DND-41 (cell line): ENCODE data around the gene USP35.

Source experiments
- ATAC-seq: fragments of 200-7000 bp; cut with Tn5 transposase; 3 replicates; pipeline ENCODE4 v1.9.1; 2021; ENCODE audit warnings: low read depth; ENCODE audit not compliant: insufficient read depth
- DNase-seq: peaks from one replicate; pipeline ENCODE4 v3.0.0-alpha.2; 2020
- H2AFZ ChIP-seq: 2 replicates; pipeline ENCODE4 v1.6.0; 2012; ENCODE audit warnings: low read depth, low read length
- H3K27ac ChIP-seq: 2 replicates; pipeline ENCODE4 v1.5.1; 2012; ENCODE audit warnings: low read length, inconsistent platforms
- H3K27me3 ChIP-seq: fragments of 200-600 bp; sonication (generic); 2 replicates; pipeline ENCODE4 v1.6.0; 2012; ENCODE audit warnings: low read length, mild to moderate bottlenecking, inconsistent platforms; ENCODE audit not compliant: insufficient read depth, poor library complexity
- H3K36me3 ChIP-seq: 2 replicates; pipeline ENCODE4 v1.5.1; 2012; ENCODE audit warnings: low read length, inconsistent platforms; ENCODE audit not compliant: insufficient read depth
- H3K4me1 ChIP-seq: 2 replicates; pipeline ENCODE4 v1.5.1; 2012; ENCODE audit warnings: mild to moderate bottlenecking, low read length; ENCODE audit not compliant: insufficient read depth
- H3K4me2 ChIP-seq: 2 replicates; pipeline ENCODE4 v1.6.0; 2012; ENCODE audit warnings: mild to moderate bottlenecking, moderate library complexity, low read length, inconsistent platforms; ENCODE audit not compliant: insufficient read depth
- H3K4me3 ChIP-seq, 2 experiments: fragments of 200-600 bp in 1 of 2; shearing (Covaris generic) in 1 of 2; 2 replicates each; pipeline ENCODE4 v1.5.1; 2012 to 2016; ENCODE audit warnings: inconsistent platforms in 2 of 2, low read length in 2 of 2, mild to moderate bottlenecking in 2 of 2, low read depth in 1 of 2, moderate library complexity in 1 of 2
- H3K79me2 ChIP-seq: 2 replicates; pipeline ENCODE4 v1.6.0; 2012; ENCODE audit warnings: low read length, inconsistent platforms; ENCODE audit not compliant: insufficient read depth
- H3K9ac ChIP-seq: 2 replicates; pipeline ENCODE4 v1.6.0; 2012; ENCODE audit warnings: low read depth, mild to moderate bottlenecking, inconsistent platforms, low read length, moderate library complexity
- H3K9me3 ChIP-seq: 2 replicates; pipeline ENCODE4 v1.5.1; 2012; ENCODE audit warnings: low read length, moderate library complexity, mild to moderate bottlenecking, inconsistent platforms; ENCODE audit not compliant: insufficient read depth, severe bottlenecking
- H4K20me1 ChIP-seq: 2 replicates; pipeline ENCODE4 v1.6.0; 2012; ENCODE audit warnings: low read length; ENCODE audit not compliant: insufficient read depth
- EZH2 ChIP-seq: IDR thresholded peaks from 3 replicates; pipeline ENCODE4 v1.6.1; 2012; ENCODE audit warnings: borderline replicate concordance, low read depth, mild to moderate bottlenecking, moderate library complexity, low read length, inconsistent platforms; ENCODE audit not compliant: severe bottlenecking
- TF ChIP-seq, protein P1 (sequence below): IDR thresholded peaks from 2 replicates; pipeline ENCODE4 v1.5.1; 2012; ENCODE audit warnings: borderline replicate concordance, low read length, moderate library complexity, mild to moderate bottlenecking; ENCODE audit not compliant: poor library complexity, severe bottlenecking; ENCODE audit errors: extremely low read depth

USP35 gene

DNA sequence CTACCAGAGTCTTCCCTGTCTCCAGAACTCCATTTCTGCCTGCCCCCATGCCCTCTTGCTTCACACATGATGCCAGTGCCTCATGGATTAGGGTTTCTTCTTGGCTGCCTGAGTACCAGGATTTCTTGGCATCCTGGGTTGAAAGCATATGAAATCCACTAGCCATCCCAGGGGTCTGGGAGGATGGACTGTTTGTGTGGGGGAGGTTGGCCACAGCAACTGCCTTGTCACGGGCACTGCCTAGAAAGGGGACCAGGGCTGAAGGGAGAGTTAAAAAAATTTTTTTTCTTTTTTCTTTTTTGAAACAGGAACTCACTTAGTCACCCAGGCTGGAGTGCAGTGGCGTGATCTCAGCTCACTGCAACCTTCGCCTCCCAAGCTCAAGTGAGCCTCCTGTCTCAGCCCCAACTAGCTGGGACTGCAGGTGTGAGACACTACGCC lies 4.2 kb downstream of the USP35 start:
- Histone ChIP-seq H3K9ac (no peak overlapping the region), H3K36me3 (peaks cover 14% of the 10 kb centered on the region; the same call in 1 of the 2 replicates), H3K27me3 (no peaks in the 10 kb centered on the region), H2AFZ (no peak overlapping the region), H3K9me3 (no peaks in the 10 kb centered on the region), H3K4me2 (no peak overlapping the region), H3K79me2 (peaks cover 63% of the 10 kb centered on the region), H3K4me3 (no peak overlapping the region), H3K27ac (peak overlapping the region; percentile 54; the same call in 1 of the 2 replicates), H4K20me1 (0 out of 2 replicates have a peak, but pooled peaks cover 4% of the 10 kb centered on the region), H3K4me1 (peaks cover 39% of the 10 kb centered on the region)
- TF ChIP-seq, protein P1, sequence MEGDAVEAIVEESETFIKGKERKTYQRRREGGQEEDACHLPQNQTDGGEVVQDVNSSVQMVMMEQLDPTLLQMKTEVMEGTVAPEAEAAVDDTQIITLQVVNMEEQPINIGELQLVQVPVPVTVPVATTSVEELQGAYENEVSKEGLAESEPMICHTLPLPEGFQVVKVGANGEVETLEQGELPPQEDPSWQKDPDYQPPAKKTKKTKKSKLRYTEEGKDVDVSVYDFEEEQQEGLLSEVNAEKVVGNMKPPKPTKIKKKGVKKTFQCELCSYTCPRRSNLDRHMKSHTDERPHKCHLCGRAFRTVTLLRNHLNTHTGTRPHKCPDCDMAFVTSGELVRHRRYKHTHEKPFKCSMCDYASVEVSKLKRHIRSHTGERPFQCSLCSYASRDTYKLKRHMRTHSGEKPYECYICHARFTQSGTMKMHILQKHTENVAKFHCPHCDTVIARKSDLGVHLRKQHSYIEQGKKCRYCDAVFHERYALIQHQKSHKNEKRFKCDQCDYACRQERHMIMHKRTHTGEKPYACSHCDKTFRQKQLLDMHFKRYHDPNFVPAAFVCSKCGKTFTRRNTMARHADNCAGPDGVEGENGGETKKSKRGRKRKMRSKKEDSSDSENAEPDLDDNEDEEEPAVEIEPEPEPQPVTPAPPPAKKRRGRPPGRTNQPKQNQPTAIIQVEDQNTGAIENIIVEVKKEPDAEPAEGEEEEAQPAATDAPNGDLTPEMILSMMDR: no peak
- no peak for TF ChIP-seq EZH2
- no peak for ATAC-seq
- no peak for DNase-seq

DNA sequence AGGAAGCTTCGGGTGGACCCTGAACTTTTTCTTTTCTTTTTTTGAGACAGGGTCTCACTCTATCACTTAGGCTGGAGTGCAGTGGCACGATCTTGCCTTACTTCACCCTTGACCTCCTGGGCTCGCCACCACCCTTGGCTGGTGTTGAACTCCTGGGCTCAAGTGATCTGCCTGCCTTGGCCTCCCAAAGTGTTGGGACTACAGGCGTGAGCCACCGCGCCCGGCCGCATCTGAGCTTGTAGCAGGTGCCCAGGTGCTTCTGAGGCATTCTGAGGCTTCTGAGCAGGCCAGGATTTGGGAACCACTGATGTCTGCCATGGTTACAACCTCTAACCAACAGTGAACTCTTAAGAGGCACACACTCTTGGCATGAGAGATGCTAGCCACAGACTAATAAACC lies 5.1 kb downstream of the USP35 start:
- TF ChIP-seq, protein P1: no peak
- TF ChIP-seq EZH2: no peak
- Histone ChIP-seq H3K27me3 (no peaks in the 10 kb centered on the region), H4K20me1 (0 out of 2 replicates have a peak, but pooled peaks cover 4% of the 10 kb centered on the region), H3K36me3 (peaks cover 23% of the 10 kb centered on the region), H3K4me3 (no peak overlapping the region), H3K27ac (no peak overlapping the region; the same call in 1 of the 2 replicates), H2AFZ (no peak overlapping the region), H3K79me2 (peaks cover 57% of the 10 kb centered on the region), H3K9ac (no peak overlapping the region), H3K4me1 (peaks cover 37% of the 10 kb centered on the region), H3K4me2 (no peak overlapping the region), H3K9me3 (no peaks in the 10 kb centered on the region)
- DNase-seq (no peak), ATAC-seq (no peak)

DNA sequence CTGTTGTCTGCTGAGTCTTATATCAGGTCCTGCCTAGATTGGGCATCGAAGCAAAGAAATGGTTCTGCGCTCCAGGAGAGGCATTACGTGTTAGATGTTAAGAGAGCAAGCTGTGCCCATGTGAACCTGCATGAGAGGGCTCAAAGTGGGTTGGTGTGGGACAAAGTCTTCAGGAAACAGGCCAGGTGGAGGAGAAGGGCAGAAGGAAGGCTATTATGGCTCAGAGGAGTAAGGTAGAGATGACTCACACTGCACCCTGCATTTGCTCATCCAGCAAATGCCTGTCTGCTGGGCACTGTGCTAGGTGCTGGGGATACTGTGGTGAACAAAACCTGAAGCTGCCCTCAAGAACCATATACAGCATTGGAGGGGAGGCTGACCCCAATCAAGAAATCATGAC lies 5.8 kb downstream of the USP35 start:
- Histone ChIP-seq H3K4me2 (no peak overlapping the region), H3K4me3 (no peak overlapping the region), H4K20me1 (0 out of 2 replicates have a peak, but pooled peaks cover 4% of the 10 kb centered on the region), H3K79me2 (peaks cover 51% of the 10 kb centered on the region), H3K27ac (peak overlapping the region; percentile 45), H3K36me3 (peaks cover 30% of the 10 kb centered on the region), H3K9me3 (no peaks in the 10 kb centered on the region), H3K9ac (peak overlapping the region; percentile 3; the same call in 1 of the 2 replicates), H3K27me3 (no peaks in the 10 kb centered on the region), H2AFZ (no peak overlapping the region), H3K4me1 (peaks cover 31% of the 10 kb centered on the region)
- TF ChIP-seq, protein P1: no peak
- no peak for TF ChIP-seq EZH2
- ATAC-seq: no peak
- DNase-seq: no peak
